Measurements from ENCODE around the gene RB1.
"Not testable (repeated sequence)": the region's sequence is repeated elsewhere in the genome, so short reads cannot be mapped to it uniquely, and the experiment has no call there.

RB1 gene

GRCh38 chr13:48349525-48349924 lies 46.0 kb downstream of the RB1 start:
- DNase-seq (ENCODE audit: low spot score) = no peak

- no peak for DNase-seq (ENCODE audit: low spot score)
Observed at GRCh38 chr13:48353590-48353989, 50.0 kb downstream of the RB1 start.

DNA sequence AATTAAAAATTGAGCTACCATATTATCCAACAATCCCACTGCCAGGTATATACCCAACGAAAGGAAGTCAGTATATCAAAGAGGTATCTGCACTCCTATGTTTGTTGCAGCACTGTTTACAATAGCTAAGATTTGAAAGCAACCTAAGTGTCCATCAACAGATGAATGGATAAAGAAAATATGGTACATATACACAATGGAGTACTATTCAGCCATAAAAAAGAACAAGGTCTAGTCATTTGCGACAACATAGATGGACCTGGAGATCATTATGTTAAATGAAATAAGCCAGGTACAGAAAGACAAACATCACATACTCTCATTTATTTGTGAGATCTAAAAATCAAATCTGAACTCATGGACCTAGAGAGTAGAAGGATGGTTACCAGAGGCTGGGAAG lies 52.0 kb downstream of the RB1 start:
- not testable (repeated sequence) for DNase-seq (ENCODE audit: low spot score)

DNA sequence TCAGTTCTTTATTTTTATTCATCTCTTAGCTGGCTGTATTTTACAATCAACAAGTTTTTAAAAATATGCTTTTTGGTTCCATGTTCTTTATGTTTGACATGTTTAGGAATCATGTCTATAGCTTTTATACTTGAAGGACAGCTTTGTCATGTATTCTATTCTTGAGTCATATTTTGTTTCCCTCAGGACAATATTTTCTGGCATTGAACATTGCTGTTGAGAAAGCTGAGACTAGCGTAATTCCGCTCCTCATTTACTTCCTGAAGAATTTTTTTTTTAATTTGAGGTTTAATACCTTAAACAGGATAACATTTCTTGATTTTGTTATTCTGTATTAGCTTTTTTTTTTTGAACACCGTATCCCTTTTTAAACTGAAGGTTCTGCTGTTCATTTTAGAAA lies 53.2 kb downstream of the RB1 start:
- DNase-seq (ENCODE audit: low spot score) = no peak

DNA sequence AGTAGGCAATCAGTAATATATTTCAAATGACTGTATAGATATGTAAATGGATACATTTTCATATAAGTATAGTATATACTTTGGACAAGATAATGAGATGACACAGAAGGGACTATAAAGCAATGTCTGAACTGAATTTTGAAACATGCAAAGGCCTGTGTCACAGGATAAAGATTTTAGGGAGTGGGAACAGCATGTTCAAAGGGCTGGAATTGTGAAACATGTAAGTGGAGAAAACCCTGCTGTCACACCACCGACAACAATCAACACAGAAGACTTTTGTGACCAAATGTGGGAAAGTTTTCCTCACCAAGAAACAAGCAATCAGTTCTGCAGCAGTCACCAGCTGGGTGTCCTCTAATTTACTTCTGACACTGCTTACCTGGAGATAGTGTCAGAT lies 66.4 kb downstream of the RB1 start:
- DNase-seq (ENCODE audit: low spot score) = no peak

- DNase-seq (ENCODE audit: low spot score) = no peak
Observed at GRCh38 chr13:48370815-48371214, 67.3 kb downstream of the RB1 start.

DNA sequence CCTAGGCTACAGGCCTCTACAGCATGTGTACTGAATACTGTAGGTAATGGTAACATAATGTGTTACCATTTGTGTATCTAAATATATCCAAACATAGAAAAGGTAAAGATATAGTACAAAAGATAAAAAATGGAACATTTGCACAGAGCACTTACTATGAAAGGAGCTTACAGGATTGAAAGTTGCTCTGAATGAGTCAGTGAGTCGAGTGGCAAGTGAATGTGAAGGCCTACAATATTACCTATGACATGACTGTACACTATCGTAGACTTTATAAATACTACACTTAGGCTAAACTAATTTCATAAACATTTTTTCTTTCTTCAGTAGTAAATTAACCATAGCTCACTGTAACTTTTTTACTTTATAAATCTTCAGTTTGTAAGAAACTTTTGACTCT lies 74.3 kb downstream of the RB1 start:
- DNase-seq (ENCODE audit: low spot score) = no peak

DNA sequence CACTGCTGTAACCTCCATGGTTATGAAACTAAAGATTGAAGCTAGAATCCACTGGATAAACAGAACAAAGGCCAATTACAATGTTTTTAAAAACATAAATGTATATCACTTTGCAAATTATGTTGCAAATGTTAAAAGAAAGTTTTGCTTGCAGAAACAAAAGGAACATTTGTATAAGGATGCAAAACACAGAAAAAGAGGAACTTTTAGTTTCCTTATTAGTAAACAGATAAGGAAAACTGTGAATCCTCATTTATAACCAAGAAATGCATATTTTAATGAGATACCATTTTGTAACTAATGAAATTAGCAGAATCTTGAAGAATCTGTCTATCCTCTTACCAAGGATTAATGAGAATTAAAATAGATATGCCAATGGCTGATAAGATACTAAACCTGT lies 77.0 kb downstream of the RB1 start:
- no peak for DNase-seq (ENCODE audit: low spot score)

DNA sequence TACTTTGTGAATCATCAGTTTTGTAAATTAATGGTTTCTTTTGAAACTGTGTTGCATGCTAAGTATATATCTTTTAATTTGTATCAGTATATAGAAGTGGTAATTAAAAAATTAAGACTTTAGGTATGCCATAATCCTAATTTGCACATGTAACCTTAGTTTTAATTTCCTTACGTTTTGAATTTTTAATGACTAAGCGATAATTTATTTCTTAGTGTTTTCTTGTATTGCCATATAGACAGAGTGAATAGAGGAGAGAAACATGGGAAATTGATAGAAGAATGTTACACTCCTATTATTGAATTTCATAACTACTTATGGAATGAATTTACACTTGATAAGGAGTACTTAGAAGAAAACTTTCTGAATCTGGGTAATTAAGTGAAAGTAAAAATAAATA lies 79.8 kb downstream of the RB1 start:
- DNase-seq (ENCODE audit: low spot score) = no peak

DNA sequence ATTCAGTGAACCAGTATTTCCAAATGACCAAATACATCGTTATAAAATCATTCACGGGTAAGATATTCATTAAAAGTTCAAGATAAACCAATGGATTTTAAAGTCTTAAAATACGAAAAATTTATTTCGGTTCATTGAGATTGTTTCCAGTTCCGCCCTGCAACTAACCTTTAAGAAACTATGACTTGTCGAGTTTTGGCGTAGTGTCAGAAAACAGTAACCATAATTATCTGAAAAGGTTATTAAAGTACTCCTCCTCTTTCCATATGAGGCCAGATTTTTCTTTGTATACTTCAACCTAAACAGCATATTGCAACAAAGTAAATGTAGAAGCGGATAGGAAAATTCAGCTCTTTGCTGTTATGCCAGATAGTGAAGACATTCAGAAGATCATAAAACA lies 83.3 kb downstream of the RB1 start:
- no peak for DNase-seq (ENCODE audit: low spot score)

DNA sequence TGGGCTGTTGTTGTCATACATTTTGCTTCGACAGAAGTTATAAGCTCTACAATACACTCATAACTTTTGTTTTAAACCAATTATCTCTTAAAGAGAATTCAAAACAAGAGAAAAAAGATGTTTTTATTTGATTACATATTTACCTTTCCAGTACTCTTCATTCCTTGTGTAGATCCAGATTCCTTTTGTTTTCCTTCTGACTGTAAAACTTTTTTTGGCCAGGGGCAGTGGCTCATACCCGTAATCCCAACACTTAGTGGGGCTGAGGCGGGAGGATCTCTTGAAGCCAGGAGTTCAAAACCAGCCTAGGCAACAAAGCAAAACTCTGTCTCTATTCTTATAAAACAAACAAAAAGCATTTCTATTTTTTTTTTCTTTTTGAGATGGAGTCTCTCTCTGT lies 87.7 kb downstream of the RB1 start:
- DNase-seq (ENCODE audit: low spot score) = no peak

DNA sequence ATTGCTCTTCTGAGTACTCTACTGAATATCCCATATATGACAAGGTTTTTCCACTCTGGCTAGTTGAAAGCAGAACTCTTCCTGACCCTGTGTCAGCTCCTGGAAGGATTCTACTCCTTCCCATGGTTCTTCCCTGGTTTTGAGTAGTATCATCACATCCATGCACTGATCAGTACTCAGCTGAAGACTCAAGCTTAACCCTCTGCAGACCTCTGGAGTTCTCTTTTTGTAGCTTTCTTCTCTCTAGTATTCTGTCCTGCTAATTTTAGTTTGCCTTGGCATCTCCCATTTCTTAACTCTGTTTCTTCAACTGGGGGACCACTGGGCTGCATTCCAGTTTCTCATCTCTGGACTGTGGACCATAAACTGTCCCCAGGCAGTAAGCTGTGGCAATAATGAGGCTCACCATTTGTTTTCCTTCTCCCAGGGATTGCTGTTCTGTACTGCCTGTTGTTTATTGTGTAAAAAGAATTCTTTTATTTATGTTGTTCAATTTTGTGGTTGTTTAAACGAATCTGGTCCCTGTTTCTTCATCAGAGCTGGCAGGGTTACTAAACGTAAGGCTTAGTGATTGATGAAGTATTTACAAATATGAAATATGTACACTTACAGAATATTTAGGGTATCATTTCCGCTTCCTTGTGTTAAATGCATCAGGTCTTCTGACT lies 89.6 kb downstream of the RB1 start:
- DNase-seq (ENCODE audit: low spot score) = no peak

GRCh38 chr13:48393698-48394085 lies 90.1 kb downstream of the RB1 start:
- no peak for DNase-seq (ENCODE audit: low spot score)

GRCh38 chr13:48397744-48398143 lies 94.2 kb downstream of the RB1 start:
- no peak for DNase-seq (ENCODE audit: low spot score)

DNA sequence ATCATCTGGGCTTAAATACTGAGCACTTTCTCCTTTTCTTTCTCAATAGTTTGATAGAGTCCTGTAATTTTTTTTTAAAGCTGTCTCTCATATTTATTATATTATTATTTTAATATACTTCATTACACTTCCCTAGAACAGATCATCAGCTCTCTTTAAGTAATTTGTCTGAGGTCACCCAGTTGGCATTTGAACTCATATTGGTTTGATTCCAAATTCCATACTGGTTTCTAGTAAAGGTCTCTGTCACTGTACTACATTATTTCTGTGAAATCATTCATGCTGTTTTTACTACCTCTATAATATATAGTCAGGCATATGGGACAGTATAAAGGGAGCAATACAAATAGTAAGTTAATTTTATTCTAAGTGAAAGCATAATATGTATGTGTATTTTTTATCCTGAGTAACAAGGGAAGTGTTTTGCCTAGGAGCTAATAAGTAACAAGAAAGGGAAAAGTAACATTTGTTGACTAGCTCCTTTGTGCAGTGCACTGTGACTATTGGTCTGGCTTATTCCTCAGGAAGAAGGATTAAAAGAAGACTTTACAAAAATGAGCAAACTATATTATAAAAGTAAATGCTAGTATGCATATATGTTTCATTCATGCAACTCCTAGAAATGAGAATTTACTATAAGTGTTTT lies 95.0 kb downstream of the RB1 start:
- DNase-seq (ENCODE audit: low spot score) = no peak

GRCh38 chr13:48400090-48400694 lies 96.6 kb downstream of the RB1 start:
- DNase-seq (ENCODE audit: low spot score) = no peak

- DNase-seq (ENCODE audit: low spot score) = no peak
Observed at GRCh38 chr13:48400850-48401291, 97.3 kb downstream of the RB1 start.

- DNase-seq (ENCODE audit: low spot score) = no peak
Observed at GRCh38 chr13:48401480-48401879, 97.9 kb downstream of the RB1 start.

GRCh38 chr13:48402325-48402932 lies 98.9 kb downstream of the RB1 start:
- no peak for DNase-seq (ENCODE audit: low spot score)

- no peak for DNase-seq (ENCODE audit: low spot score)
Observed at GRCh38 chr13:48403151-48403631, 99.6 kb downstream of the RB1 start.

DNA sequence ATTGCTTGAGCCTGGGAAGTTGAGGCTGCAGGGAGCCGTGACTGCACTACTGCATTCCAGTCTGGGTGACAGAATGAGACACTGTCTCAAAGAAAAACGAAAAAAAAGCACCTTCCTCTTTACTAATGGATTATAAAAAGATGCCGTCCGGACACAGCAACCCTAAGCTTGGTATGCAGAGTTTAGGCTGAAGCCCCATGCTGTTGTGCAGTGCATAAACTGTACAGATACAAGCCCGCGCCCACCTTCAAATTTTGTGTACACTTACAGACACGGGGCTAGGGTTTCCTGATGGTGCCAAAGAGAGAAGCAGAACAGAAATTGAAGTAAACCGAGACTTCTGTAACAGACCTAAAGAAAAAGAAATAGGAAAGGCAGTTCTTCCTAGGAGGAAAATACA lies 100.4 kb downstream of the RB1 start:
- DNase-seq (ENCODE audit: low spot score) = no peak

GRCh38 chr13:48404952-48405351 lies 101.4 kb downstream of the RB1 start:
- DNase-seq (ENCODE audit: low spot score) = no peak

GRCh38 chr13:48405875-48406274 lies 102.3 kb downstream of the RB1 start:
- DNase-seq (ENCODE audit: low spot score) = no peak

All from iPS-NIHi11 (cell line).